Bronchial epithelial cell (primary cell): ENCODE data around the gene FAM185A. TPM values are rescaled to one million over a fixed set of nuclear protein-coding genes. Genes with fewer than 3 reads are reported as not detected.
"Not testable (repeated sequence)": the region's sequence is repeated elsewhere in the genome, so short reads cannot be mapped to it uniquely, and the experiment has no call there.

ENCODE experiments used
- DNase-seq: peaks from one replicate; pipeline ENCODE4 v3.0.0-alpha.2; 2010; ENCODE audit warnings: low read depth
- FAIRE-seq: peaks from 2 replicates; lab custom pipeline; 2011; peaks lifted over from hg19 to GRCh38; lab: Jason Lieb, UNC
- H3K27me3 ChIP-seq: 2 replicates; pipeline ENCODE4 v1.5.1; 2011; ENCODE audit warnings: low read length; ENCODE audit not compliant: control insufficient read depth, insufficient read depth
- H3K36me3 ChIP-seq: 2 replicates; pipeline ENCODE4 v1.5.1; 2011; ENCODE audit warnings: low read length; ENCODE audit not compliant: control insufficient read depth, insufficient read depth
- H3K4me3 ChIP-seq: 2 replicates; pipeline ENCODE4 v1.5.1; 2011; ENCODE audit warnings: mild to moderate bottlenecking, low read depth, low read length, control low read depth
- total RNA-seq: library from RNA; depleted of rRNA; stranded (reverse); fragments of >200 nt; gene quantifications from 2 replicates; pipeline ENCODE4 v1.2.1, GENCODE V29; 2014

FAM185A gene
- 9.2 and 11.4 TPM in 2 replicates for total RNA-seq

DNA sequence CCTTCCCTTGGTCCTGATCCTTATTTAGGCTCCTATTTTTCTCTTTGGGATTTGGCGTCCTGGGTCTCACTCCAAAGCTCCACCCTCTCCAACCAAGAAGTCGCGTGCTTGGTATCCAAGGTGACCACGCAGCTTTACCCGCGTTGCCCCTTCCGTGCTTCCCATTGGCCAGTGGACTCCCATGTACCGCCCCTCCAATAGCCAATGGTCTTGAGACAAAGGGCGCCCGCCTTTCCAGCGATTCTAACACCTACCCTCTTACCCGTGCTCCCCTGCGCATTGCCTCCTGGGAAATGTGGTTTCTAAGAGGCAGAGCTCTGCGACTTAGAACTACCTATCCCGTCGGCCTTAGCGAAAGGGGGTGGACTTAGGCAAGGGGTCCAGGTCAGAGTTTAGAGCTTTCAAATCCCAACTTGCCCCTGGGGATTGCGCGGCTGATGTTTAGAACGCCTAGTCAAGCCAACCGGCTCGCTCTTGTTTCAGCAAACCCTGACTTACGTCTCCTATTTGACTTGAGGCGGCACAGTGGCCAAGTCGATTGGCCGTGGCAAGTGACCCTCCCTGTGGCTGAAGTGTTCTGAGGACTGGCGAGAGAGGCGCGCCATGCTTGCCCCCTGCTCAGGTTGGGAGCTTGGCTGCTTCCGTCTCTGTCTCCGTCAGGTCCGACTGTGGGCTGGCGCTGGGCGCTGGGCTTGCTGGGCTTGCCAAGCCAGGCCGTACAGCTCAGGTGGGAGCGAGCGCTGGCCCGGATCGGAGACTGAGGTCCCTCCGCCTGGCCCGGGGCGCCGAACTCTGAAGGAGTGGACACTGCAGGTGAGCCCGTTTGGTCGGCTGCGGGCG is at the start of gene FAM185A:
Gene FAM185A, plus strand, starts transcription at position 395 of the 840 bp plus-strand sequence. Its CDS starts 209 bp downstream, at position 604.
- peak; percentile 96 for FAIRE-seq
- not testable (repeated sequence) for H3K27me3 ChIP-seq, H3K36me3 ChIP-seq
- DNase-seq = peak; percentile 99
- H3K4me3 ChIP-seq = peak within 1 kb of the TSS; percentile 61

DNA sequence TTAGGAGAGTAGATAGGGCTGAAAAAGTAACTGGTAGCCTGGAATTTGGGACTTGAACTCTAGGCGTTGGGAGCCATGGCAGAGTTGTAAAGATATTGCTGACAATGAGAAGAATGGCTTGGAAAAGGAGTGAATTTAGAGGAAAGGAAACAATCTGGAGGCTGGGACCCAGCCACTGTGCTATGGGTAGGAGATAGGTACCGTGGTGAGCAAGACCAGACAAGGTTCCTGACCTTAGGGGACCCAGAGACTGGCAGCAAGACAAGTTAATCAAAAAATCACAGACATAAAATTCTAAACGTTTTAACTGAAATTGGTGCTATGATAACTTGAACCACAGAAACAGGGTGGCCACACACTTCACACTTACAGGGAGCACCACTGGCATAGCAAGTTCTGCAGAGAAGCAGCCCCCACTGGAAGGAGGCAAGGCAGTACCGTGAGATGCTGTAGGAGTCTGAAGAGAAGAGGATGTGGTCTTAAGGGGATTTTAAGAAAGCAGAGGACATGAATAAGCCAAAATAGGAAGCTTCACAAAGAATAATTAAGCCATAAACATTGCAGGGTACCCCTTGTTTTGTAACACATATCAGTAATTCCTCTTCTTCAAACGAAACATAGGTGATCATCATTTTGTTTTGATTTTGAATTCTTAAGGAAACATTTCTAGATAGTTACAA is 35.6 kb upstream of the FAM185A start:
- H3K4me3 ChIP-seq, H3K27me3 ChIP-seq, FAIRE-seq, H3K36me3 ChIP-seq: not testable (repeated sequence)
- DNase-seq = peak; percentile 28

DNA sequence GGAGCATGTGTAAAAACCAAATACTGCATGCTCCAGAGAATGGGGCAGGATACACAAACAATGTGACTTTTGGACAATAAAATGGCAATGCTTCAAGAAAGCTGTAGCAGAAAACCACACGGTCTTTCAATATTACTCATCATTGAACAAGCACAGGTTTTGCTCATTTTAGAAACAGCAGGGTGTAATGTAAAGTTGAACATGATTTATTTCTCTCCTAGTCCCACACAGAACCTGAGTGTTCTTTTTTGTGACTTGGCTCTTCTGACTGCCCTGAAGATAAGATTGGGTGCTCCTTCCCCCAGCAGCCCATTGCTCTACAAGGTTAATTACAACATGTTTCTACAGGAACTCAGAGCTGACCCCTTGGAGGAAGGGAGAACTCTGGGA is 35.1 kb upstream of the FAM185A start:
- FAIRE-seq, H3K27me3 ChIP-seq: not testable (repeated sequence)

DNA sequence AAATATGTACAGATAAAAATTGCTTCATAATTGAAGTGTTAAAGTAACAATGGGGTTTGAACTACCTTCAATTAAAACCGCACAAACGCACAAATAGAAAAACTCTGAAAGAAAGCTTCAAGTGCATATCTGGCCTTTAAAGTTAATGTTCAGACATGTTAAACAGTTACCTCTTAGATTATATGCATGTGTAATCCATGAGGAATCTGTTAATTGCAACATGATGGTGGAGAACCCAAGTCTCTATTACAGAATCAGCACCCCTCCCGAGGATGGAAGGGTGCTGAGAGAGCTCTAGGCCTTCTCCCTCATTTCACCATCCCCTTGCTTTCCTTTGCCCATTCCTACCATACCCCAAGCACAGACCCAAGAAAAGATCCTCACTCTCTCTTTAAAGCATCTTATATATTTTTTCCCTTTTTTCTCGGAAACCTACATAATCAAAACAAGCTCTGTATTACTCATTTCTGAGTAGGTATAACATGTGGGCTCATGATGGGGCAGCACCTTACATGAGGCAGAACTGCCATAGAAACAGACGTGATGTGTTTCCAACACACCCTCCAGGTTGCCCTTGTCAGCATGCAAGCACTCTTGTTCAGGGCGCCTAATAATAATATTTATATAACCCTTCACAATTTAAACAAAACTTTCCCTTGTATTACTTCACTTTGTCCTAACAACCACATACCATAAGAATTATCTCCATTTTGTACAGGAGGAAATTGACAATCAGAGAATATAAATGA is 33.9 kb upstream of the FAM185A start:
- DNase-seq (peak; percentile 86), FAIRE-seq (peak; percentile 83)
- not testable (repeated sequence) for H3K36me3 ChIP-seq, H3K27me3 ChIP-seq, H3K4me3 ChIP-seq

More for the DNA sequence above, 35.1 kb upstream of the FAM185A start:
- not testable (repeated sequence) for H3K36me3 ChIP-seq, H3K4me3 ChIP-seq, DNase-seq

DNA sequence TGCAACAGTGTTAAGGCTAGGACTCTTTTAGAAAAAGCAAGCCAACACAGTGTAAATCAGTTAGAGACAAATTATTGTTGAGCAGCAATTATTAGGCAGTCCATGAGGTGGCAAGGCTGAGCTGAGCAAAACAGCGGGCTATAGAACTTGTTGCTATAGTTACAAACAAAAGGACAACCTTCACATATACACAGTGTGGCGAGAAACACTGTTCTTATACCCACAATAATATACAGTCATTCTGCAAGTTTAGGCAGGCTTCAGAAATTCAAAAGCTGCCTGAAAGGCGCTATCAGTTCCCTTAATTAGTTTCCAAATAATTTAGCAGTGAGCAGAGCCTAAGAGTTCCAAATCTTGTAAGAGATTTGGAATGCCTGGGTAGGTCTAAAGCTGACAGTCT is 33.1 kb upstream of the FAM185A start:
- H3K27me3 ChIP-seq, H3K36me3 ChIP-seq, H3K4me3 ChIP-seq: not testable (repeated sequence)
- peak; percentile 62 for FAIRE-seq
- peak; percentile 88 for DNase-seq

DNA sequence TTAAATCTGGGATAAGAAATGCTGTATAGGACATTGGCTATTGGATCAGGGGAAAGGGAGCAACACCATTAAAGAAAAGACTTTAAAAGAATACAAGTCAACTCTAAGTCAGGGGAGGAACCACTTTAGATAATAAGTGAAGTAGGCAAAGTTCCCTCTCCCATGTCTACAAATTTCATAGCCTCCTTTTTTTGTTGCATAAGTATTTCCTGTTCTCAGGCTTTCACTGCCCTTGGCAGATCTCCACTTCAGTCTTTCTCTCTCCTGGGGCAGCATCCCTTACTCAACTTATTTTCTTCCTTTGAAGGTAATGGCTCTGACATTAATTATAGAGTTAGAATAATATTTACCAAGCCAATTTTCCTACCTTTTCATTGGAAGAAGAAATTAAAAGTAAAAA is 30.3 kb upstream of the FAM185A start:
- H3K27me3 ChIP-seq, FAIRE-seq, DNase-seq, H3K4me3 ChIP-seq, H3K36me3 ChIP-seq: not testable (repeated sequence)

DNA sequence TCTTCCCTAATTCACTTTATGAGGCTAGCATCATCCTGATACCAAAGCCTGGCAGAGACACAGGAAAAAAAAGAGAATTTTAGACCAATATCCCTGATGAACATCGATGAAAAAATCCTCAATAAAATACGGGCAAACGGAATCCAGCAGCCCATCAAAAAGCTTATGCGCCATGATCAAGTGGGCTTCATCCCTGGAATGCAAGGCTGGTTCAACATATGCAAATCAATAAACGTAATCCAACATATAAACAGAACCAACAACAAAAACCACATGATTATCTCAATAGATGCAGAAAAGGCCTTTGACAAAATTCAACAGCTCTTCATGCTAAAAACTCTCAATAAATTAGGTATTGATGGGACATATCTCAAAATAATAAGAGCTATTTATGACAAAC is 22.6 kb upstream of the FAM185A start:
- not testable (repeated sequence) for DNase-seq, H3K27me3 ChIP-seq, H3K36me3 ChIP-seq, H3K4me3 ChIP-seq, FAIRE-seq

DNA sequence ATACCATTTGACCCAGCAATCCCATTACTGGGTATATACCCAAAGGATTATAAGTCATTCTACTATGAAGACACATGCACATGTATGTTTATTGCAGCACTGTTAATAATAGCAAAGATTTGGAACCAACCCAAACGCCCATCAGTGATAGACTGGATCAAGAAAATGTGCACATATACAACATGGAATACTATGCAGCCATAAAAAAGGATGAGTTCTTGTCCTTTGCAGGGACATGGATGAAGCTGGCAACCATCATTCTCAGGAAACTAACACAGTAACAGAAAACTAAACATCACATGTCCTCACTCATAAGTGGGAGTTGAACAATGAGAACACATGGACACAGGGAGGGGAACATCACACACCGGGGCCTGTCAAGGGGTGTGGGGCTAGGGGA is 19.1 kb upstream of the FAM185A start:
- DNase-seq, H3K27me3 ChIP-seq, H3K4me3 ChIP-seq, FAIRE-seq, H3K36me3 ChIP-seq: not testable (repeated sequence)

DNA sequence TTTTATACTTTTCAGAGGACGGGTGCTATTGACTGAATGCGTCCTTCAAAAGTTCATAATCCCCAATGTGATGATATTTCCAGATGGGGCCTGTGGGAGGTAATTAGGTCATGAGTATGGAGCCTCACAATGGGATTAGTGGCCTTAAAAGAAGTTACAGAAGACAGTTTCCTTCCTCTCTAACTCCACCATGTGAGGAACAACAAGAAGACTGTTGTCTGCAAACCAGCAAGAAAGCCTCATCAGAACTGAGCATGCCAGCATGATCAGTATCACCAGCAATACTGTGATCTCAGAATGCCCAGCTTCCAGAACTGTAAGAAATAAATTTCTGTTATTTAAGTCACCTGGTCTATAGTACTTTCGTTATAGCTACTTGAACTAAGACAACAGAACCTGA is 18.4 kb upstream of the FAM185A start:
- not testable (repeated sequence) for H3K4me3 ChIP-seq, DNase-seq, FAIRE-seq, H3K27me3 ChIP-seq, H3K36me3 ChIP-seq

DNA sequence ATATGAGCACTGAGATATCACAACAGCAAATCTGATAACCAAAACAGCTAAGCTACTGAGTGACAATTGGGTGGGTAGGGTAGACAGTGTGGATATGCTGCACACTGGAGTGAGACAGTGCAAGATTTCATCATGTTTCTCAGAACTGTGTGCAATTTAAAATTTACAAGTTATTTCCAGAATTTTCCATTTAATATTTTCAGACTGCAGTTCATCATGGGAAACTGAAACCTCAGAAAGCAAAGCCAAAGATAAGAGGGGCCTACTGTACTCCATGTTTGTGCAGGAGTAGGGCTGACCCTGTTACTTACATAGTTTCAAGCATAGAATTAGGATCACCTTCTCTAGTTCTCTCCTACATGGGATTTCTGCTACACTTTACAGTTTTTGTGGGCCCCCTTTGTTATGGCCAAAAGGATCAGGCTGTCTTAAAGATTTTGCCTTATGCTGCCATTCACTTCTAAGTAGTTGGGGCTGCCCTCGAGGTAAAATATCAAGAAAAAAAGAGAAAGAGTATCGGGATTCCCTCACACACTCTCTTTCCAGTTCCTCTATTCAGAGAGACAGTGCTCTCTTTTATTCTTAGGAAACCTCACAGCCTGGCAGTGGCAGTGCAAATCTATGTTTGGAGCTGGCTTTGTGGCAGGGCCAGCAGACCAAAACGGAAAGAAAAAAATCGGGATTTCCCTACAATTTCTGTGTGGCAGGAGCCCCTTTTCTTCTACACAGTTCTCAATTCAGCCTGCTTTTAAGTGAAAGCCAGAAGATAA is 6.6 kb upstream of the FAM185A start:
- not testable (repeated sequence) for DNase-seq, H3K4me3 ChIP-seq, H3K27me3 ChIP-seq, H3K36me3 ChIP-seq
- FAIRE-seq = peak; percentile 77

DNA sequence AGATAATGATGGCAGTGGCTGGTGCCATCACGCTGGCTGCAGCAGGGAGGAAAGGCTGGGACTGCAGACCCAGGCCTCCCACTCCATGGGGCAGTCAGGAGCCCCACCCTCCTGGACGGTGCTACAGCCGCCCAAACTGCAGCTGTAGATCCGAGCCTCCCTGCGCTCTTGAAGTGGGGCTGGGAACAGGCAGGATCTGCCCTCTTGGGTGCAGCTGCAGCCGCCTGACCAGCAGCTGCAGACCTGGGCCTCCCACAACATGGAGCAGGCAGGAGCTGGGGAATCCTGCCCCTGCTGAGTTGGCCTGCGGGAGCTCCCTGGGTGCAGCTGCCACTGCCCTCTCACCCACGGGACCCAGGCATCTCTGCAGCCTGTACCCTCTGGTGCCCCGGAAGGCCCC is 4.9 kb upstream of the FAM185A start:
- not testable (repeated sequence) for DNase-seq, H3K4me3 ChIP-seq, H3K36me3 ChIP-seq, H3K27me3 ChIP-seq, FAIRE-seq

DNA sequence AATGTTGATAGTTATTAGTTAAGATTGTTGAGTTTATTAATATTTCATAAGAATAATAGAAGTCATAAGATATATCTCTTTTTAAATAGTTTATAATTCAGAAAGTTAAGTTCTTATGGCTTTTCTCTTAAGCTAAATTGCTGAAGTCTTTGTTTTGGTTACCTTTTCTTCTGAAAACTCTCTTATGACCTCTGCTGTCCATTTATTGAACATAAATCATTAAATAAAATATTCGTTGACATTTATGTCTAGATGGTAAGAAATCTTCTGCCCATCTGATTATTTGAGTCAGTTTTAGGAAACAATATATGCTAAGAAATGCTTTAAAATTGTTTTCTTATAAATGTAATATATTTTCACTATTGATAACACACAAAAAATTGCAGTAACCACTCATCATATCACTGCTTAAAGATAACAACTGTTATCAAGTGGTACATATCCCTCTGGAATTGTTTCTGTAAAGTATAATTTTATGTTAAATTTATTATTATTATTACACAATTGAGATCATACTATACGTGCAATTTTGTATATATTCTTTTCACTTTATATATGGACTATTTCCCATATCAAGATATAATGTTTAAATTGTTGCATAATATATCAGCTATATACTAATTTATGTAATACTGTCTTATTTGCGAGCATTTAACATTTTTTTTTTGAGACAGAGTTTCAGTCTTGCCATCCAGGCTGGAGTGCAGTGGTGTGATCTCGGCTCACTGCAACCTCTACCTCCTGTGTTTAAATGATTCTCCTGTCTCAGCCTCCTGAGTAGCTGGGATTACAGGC is 3.1 kb upstream of the FAM185A start:
- not testable (repeated sequence) for H3K36me3 ChIP-seq, H3K27me3 ChIP-seq, FAIRE-seq, H3K4me3 ChIP-seq
- peak; percentile 26 for DNase-seq

DNA sequence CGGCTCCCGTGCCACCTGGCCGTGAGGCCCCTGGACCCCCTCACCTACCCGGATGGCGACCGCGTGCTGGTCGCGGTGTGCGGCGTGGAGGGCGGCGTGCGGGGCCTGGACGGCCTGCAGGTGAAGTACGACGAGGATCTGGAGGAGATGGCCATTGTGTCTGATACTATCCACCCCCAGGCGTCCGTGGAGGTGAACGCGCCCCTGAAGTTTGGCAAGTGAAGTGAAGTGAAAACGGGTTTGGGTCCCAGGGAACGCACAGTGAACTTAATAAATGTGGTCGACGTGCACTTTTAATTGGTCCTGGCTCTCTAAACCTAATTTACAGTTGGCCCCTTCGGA is 617 bp downstream of the FAM185A start:
- H3K36me3 ChIP-seq, DNase-seq, FAIRE-seq, H3K27me3 ChIP-seq: not testable (repeated sequence)
- H3K4me3 ChIP-seq = peak overlapping the region; percentile 61
